GM19035 (cell line): ENCODE measurements around the gene MRPL9.

Source experiments
- ATAC-seq: cut with Tn5 transposase; IDR thresholded peaks from one replicate; pipeline ENCODE4 v1.9.1; 2021; ENCODE audit not compliant: unreplicated experiment

The MRPL9 gene

GRCh38 chr1:151713044-151713443, 50.3 kb downstream of the MRPL9 start:
- no peak for ATAC-seq

DNA sequence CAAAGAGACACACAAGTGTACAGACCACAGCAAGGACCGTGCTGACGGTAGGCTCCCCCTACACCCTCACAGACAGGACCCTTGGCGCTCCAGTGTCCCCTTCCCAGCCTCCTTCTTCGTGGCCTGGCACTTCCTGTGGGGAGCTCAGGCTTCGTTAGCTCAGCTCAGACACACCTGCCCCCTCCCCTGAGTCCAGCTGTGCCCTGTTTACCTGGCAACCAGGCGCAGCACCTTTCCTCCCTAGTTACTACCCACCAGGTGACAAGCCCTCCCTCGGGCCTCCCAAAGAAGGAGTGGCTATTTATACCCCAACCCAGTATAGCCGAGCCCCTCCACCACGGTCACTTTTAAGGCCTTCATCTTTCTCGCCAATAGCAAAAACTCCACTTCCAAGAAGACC, 51.3 kb downstream of the MRPL9 start:
- ATAC-seq: no peak

DNA sequence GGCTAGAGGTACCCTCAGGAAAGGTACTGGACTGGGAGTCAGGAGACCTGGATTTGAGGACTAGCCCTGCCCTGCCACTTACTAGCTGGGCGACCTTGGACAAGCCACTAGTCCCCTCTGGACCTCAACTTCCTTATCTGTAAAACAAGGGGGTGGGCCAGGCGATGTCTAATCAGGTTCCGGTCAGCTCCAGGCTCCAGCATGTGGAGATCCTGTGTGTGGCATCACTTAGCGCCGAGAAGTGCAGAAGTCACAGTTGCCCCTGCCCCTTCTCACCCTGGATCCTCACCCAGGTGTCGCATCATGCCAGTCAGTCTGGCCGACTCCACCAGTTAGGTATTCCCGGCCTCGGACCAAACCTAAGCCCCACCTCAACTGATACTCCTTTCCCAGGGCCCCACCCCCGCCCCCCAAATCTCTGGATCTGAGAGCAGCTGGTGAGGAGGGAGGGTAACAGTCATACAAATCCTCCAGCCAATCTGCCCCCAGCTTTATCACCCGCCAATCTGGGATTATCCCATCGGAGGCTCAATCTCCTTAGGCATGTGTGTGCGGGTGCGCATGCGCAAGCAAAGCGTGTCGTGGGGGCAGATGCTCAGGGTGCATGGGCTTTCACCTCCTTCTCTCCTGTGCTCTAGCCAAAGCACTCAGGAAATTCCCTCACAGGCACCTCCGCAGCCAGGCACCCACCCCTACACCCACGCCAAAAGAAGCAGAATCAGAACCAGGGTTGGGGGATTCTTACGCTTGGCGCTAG, 52.1 kb downstream of the MRPL9 start:
- ATAC-seq: no peak

DNA sequence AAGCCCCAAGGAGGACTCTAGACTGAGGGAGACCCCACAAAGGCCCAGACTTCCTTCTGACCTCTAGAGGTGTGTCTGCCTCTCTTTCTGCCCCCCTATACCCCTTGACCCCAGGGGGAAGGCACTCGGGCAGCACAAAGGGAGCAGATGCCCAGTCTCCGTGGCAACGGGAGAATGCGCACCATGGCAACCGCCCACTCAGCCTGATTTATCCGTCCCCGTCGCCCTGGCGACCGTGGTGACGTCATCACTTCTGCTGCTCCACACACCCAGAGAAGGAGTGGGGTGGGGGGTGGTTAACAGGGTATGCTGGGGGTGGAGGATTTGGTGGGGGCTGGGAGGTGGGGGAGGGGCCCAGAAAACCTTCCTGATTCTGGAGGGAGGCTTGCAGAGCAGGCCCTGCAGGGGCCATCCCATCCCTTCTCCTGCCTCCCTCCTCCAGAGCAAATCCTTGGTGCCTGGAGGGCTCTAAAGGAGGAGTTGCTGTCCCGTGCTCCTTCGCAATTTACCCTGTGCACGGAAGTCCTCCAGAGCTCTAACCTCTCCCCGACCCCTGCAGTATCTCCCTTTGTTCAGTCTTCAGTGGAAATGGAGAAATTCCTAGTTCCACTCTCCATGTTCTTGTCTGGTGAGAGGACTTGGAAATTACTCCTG, 53.0 kb downstream of the MRPL9 start:
- ATAC-seq: no peak
